GM12878 (cell line): ENCODE measurements around the gene HSPA12B. TPM values are rescaled to one million over a fixed set of nuclear protein-coding genes. Genes with fewer than 3 reads are reported as not detected.

ENCODE experiments used
- BRCA1 ChIP-seq: IDR thresholded peaks from 2 replicates; pipeline ENCODE4 v1.6.1; 2011; ENCODE audit warnings: low read depth, low read length, improper control_type of control experiment
- CEBPZ ChIP-seq: fragments of 150-350 bp; IDR thresholded peaks from 2 replicates; pipeline ENCODE4 v1.6.1; 2016; ENCODE audit warnings: low read depth, low read length
- E4F1 ChIP-seq: fragments of 450-650 bp; IDR thresholded peaks from 2 replicates; pipeline ENCODE4 v1.6.1; 2018; ENCODE audit warnings: borderline replicate concordance, mild to moderate bottlenecking; ENCODE audit not compliant: partially characterized antibody
- MAX ChIP-seq: IDR thresholded peaks from 2 replicates; pipeline ENCODE4 v1.6.1; 2012; ENCODE audit warnings: low read depth, low read length, improper control_type of control experiment
- MYB ChIP-seq: fragments of 150-350 bp; IDR thresholded peaks from 2 replicates; pipeline ENCODE4 v1.6.1; 2014; ENCODE audit warnings: mild to moderate bottlenecking, low read depth, low read length, borderline replicate concordance
- NRF1 ChIP-seq: conservative IDR thresholded peaks from 2 replicates; pipeline ENCODE4 v1.6.1; 2011; ENCODE audit warnings: mild to moderate bottlenecking, low read depth, low read length, improper control_type of control experiment
- ZNF592 ChIP-seq: fragments of 450-650 bp; IDR thresholded peaks from 2 replicates; pipeline ENCODE4 v1.6.1; 2017; ENCODE audit warnings: mild to moderate bottlenecking, moderate library complexity
- ZZZ3 ChIP-seq: IDR thresholded peaks from 2 replicates; pipeline ENCODE4 v1.6.1; 2011; ENCODE audit warnings: low read depth; ENCODE audit not compliant: control insufficient read depth, insufficient read length
- polyA plus RNA-seq, 11 experiments: library from polyadenylated mRNA; depleted of rRNA in 4 of 11; unstranded in 6 of 11; stranded (reverse) in 5 of 11; fragments of >200 nt; fragmentation: Nextera tagmentation in 4 of 11; fragmentation: Illumina TruSeq in 1 of 11; extraction: Ambion mirVana in 4 of 11; extraction: Trizol in 1 of 11; gene quantifications; 1 replicate in 1 of 11; 2 replicates in 10 of 11; pipeline versions ENCODE4 v1.2.1 to v1.2.3, GENCODE V29; 2011 to 2016; ENCODE audit warnings: inconsistent platforms in 2 of 11, missing spikeins in 2 of 11, low read depth in 1 of 11
- total RNA-seq, 4 experiments: library from RNA; depleted of rRNA in 3 of 4; stranded (reverse); fragments of >200 nt in 3 of 4; fragmentation: Illumina TruSeq in 1 of 4; extraction: Trizol in 1 of 4; gene quantifications; 2 replicates each; pipeline versions ENCODE4 v1.2.1 to v1.2.3, GENCODE V29; 2013 to 2021

HSPA12B gene
- total and polyA plus RNA-seq, 10 of the 15 experiments (the other 5 are each of a cell fraction or from before 2014, with no cell fraction given): 0.08 TPM; not detected in 9

DNA sequence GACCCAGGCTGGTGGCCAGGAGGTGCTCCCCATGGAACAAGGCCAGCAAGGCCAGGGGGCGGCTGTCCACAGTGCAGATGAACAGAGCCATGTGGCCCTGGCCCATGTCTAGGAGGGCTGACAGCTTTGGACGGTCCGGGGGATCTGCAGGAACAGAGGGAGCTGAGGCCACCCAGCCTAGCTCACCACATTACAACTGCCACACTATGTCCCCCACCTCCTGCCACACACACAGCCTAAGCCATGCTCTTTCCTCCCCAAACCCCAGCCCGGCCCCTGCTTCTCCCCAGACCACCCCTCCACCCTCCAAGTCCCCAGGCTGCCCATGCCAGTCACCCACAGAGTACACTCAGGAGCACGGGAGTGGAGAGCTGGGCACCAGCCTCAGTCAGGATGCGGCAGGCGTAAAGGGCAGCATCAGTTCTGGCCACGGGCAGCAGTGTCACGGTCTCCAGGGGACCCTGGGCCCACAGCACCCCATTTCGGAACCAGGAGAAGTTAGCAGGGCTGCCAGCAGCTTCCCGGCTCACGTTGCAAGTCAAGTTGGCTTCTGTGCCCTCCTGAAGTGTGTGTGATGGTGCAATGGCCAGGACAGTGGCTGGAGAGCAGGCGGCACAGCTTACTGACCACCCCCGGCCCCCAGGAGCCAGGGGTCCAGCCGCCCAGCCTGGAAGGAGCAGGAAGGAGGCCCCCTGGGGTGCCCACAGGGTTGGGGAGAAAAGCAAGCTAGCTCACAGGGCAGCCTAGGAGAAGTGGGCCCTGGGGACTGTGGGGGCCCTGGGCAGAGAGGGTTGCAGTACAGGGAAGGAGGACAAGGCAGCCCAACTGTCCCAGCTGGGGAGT, 35.5 kb upstream of the HSPA12B start (continued):
- TF ChIP-seq E4F1 (no peak), CEBPZ (no peak), ZNF592 (no peak), NRF1 (no peak), BRCA1 (no peak), ZZZ3 (no peak), MYB (no peak), MAX (no peak)
